ENCODE results near the gene UBE2K. TPM values are rescaled to one million over a fixed set of nuclear protein-coding genes. Genes with fewer than 3 reads are reported as not detected.

The UBE2K gene
- polyA plus RNA-seq, 3 donors: 24.2 to 66.8 (median 50.0) TPM

- Histone ChIP-seq H4K20me1 (ENCODE audit: insufficient read depth, low read length) (no peaks in the 10 kb centered on the region), H3K4me3 (replicated peaks in 1 of 3; ENCODE audit: low read depth in 2 of 3, low read length in 3 of 3) (no peak overlapping the region), H3K9ac (ENCODE audit: insufficient read depth, low read length, poor library complexity, severe bottlenecking) (no peak overlapping the region), H3K4me2 (replicated peaks; ENCODE audit: extremely low read depth, low read length, poor library complexity, severe bottlenecking) (no peak overlapping the region), H3K79me2 (ENCODE audit: insufficient read depth, low read length) (no peaks in the 10 kb centered on the region), H3K27ac (ENCODE audit: low read depth in 1 of 2, low read length in 2 of 2) (no peak overlapping the region), H3K9me3 (replicated peaks in 1 of 2; ENCODE audit: control insufficient read depth in 1 of 2, insufficient read depth in 1 of 2, low read length in 2 of 2) (no peaks in the 10 kb centered on the region), H3K27me3 (ENCODE audit: control insufficient read depth in 2 of 2, insufficient read depth in 2 of 2, low read length in 2 of 2) (no peaks in the 10 kb centered on the region), H3K36me3 (replicated peaks in 1 of 2; ENCODE audit: control insufficient read depth in 1 of 2, insufficient read depth in 2 of 2, low read length in 2 of 2) (no peaks in the 10 kb centered on the region), H3K4me1 (ENCODE audit: control insufficient read depth in 1 of 2, insufficient read depth in 2 of 2, low read length in 2 of 2) (peaks cover under 1 to 1% of the 10 kb centered on the region in 2 donors), H2AFZ (ENCODE audit: insufficient read depth, low read depth, low read length, poor library complexity, severe bottlenecking) (no peak overlapping the region)
- TF ChIP-seq CTCF (IDR thresholded peaks at IDR 0.05): no peak
- intact Hi-C loops (cut with micrococcal nuclease): no loop called here
- H3K4me3 Mint-ChIP-seq: no peak overlapping the region
- DNase-seq: no peak
- peaks cover 4% of the 10 kb centered on the region for H3K4me1 Mint-ChIP-seq
- peaks cover 0 to 2% (median 0%) of the 10 kb centered on the region in 3 donors for H3K27me3 Mint-ChIP-seq (ENCODE audit: low read depth in 3 of 3)
- H3K27ac Mint-ChIP-seq: no peak overlapping the region
- H3K36me3 Mint-ChIP-seq: no peaks in the 10 kb centered on the region
- H3K9me3 Mint-ChIP-seq: no peaks in the 10 kb centered on the region
- 96% methylated on average over 6 of the region's 7 CpGs for WGBS (ENCODE audit: insufficient coverage)
Measured at GRCh38 chr4:39662683-39663082, 35.3 kb upstream of the UBE2K start.

GRCh38 chr4:39664828-39665731, 32.9 kb upstream of the UBE2K start:
- H2AFZ ChIP-seq (ENCODE audit: insufficient read depth, low read depth, low read length, poor library complexity, severe bottlenecking): no peak overlapping the region
- no CpG with 5 or more reads among the region's 3 CpGs for WGBS (ENCODE audit: insufficient coverage)
- H3K27ac Mint-ChIP-seq: no peak overlapping the region
- intact Hi-C loops (cut with micrococcal nuclease): no loop called here
- no peaks in the 10 kb centered on the region for H3K36me3 Mint-ChIP-seq
- H3K4me2 ChIP-seq (replicated peaks; ENCODE audit: extremely low read depth, low read length, poor library complexity, severe bottlenecking): no peak overlapping the region
- H4K20me1 ChIP-seq (ENCODE audit: insufficient read depth, low read length): no peaks in the 10 kb centered on the region
- H3K27ac ChIP-seq (ENCODE audit: low read depth in 1 of 2, low read length in 2 of 2): no peak overlapping the region
- H3K36me3 ChIP-seq (replicated peaks in 1 of 2; ENCODE audit: control insufficient read depth in 1 of 2, insufficient read depth in 2 of 2, low read length in 2 of 2): no peaks in the 10 kb centered on the region
- peaks cover 0 to 4% (median 2%) of the 10 kb centered on the region in 3 donors for H3K27me3 Mint-ChIP-seq (ENCODE audit: low read depth in 3 of 3)
- H3K27me3 ChIP-seq (ENCODE audit: control insufficient read depth in 2 of 2, insufficient read depth in 2 of 2, low read length in 2 of 2): no peaks in the 10 kb centered on the region
- H3K4me3 Mint-ChIP-seq: no peak overlapping the region
- H3K9me3 ChIP-seq (replicated peaks in 1 of 2; ENCODE audit: control insufficient read depth in 1 of 2, insufficient read depth in 1 of 2, low read length in 2 of 2): no peaks in the 10 kb centered on the region
- no peak for TF ChIP-seq CTCF (IDR thresholded peaks at IDR 0.05)
- H3K4me1 ChIP-seq (ENCODE audit: control insufficient read depth in 1 of 2, insufficient read depth in 2 of 2, low read length in 2 of 2): no peaks in the 10 kb centered on the region
- H3K9ac ChIP-seq (ENCODE audit: insufficient read depth, low read length, poor library complexity, severe bottlenecking): no peak overlapping the region
- no peak overlapping the region for H3K4me3 ChIP-seq (replicated peaks in 1 of 3; ENCODE audit: low read depth in 2 of 3, low read length in 3 of 3)
- no peak for DNase-seq
- H3K9me3 Mint-ChIP-seq: no peaks in the 10 kb centered on the region
- H3K4me1 Mint-ChIP-seq: no peaks in the 10 kb centered on the region
- H3K79me2 ChIP-seq (ENCODE audit: insufficient read depth, low read length): no peaks in the 10 kb centered on the region
